AG20443 (cell line): ENCODE measurements around the gene MPI.
A peak's percentile ranks its signal among the peaks of the same experiment; 100 is the strongest.
"Not testable (repeated sequence)": the region's sequence is repeated elsewhere in the genome, so short reads cannot be mapped to it uniquely, and the experiment has no call there.

Experiments
- DNase-seq: peaks from one replicate; pipeline ENCODE4 v3.0.0; 2012; ENCODE audit warnings: low spot score, mixed read lengths

The MPI gene

DNA sequence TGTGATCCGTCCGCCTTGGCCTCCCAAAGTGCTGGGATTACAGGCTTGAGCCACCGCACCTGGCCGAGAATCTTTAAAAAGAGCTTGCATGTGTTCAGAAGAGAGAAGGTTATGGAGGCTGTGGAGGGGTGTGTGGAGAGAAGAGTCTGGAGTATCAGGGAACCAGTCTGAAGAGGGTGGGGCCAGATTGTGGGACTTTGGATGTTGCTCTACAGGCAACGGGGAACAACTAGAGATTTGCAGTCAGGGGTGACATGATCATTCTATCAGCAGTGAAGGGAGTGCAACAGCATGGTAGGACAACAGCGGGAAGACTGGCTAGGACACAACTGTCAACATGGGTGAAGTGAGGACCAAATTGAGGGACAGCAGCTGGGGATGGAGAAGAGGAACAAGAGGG, 25.5 kb upstream of the MPI start:
- DNase-seq = no peak

DNA sequence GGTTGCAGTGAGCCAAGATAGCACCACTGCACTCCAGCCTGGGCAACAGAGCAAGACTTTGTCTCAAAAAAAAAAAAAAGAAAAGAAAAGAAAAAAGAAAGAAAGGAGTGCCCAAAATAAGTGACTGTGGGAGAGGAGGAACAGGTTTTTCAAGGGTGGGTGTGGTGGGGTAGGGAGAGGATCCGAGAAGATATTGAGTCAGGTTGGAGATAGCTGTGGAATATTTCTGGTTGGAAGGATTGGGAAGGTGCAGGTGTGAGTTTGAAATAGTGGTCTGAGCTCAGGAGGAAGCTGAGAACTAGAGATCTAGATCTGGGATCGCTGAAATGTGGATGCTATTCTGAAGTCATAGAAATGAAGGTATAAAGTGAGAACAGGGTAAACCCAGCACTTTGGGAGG, 24.5 kb upstream of the MPI start:
- no peak for DNase-seq

DNA sequence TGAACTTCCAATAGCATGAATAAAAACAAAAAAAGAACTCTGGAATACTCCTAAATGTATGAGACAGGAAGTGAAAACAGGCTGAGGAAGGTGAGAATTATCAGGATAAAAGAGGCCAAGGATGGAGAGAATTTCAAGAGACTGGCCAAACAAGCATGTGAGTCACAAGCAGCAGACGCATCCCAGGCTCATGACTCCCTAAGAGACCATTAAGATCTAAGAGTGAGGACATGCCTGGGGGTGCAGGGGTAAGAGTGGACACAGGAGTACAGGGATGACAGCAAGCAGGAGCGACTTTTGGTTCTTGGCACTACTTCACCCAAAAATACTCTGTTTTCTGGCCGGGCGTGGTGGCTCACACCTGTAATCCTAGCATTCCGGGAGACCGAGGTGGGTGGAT, 23.8 kb upstream of the MPI start:
- peak; percentile 77 for DNase-seq

DNA sequence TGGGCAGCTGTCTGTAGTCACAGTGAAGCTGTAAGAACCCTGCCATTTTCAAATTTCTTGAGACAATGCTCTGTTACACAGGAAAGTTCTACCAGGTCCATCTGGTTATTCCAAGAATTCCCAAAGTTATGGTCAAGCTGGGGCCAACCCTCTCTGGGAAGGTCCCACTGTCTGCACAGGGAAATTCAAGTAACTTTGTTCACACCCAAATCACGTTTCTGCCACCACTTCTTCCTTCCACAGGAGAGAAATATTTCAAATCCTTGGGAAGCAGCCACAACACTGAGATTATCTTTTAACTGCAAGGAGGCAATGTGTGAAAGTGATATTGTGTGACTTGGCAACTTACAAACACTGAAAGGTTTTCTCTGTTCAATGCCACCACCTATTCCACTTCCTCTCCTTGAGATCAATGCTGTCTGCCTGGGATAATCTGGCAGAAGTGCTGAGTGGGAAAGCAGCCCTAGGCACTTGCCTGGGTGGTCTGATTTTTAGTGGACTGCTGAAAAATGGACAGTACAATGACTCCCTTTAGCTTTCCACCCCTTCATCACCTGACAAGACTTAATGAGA, 22.3 kb upstream of the MPI start:
- no peak for DNase-seq

DNA sequence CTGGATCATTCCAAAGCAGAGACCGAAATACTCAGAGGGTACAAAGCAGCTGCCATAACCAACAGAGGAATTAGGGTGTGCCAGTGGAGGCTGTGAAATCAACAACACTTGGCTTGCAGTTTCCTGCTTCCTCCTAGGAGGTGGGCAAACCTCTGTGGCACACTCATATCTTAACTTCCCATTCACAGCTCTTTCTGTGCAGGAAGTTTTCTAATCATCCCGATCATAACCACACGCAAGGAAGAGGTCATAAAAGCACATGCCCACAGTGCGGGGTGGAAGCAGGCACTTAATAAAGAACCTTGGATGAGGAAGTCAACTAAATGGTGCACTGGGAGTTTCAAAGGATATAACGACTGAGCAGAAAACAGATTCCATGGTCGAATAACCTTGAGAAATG, 21.8 kb upstream of the MPI start:
- DNase-seq = no peak

DNA sequence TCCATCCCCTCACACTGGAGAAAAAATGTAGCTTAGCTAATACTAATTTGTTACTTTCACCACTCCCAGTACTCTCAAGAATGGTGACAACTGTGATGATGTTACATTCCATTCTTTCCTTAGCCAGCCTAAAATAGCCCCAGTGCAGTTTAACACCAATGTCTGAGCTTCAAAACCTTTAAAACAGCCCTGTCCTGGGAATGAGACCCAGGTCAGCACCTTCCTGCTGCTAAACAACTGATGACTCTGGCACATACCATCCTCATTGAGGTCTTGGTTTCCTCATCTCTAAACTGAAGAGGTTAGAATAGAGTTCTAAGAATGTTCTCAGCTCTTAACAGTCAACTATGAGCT, 20.5 kb upstream of the MPI start:
- DNase-seq = no peak

DNA sequence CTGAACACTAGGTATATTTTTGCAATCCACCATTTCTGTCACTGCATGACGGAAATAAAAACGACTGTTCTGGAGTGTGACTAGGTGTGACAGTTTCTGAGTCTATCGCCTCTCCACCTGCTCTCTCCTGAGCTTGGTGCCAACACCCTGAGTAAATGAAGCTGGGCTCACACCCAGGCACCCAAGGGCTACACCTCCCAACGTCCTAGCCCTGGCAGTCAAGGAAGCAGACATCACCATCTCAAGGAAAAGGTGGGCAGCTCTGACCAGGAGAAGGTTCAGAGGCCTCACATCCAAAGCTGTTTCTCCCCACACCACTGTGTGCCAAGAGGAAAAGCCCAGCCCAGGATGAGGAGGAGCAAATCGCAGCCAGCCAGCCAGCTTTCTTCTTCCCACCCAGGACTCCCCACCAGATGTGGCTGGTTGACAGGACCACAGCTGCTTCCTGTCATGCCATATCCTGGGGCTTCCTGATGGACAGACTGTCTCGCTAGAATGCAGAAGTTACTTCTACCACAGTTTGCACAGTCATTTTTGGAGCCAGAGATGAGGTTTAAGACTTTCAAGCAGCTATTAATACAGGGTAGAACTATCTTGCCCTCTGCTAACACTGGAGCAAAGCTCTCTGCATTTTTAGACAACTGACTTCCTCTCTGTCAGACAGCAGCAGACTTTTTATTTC, 20.0 kb upstream of the MPI start:
- peak; percentile 44 for DNase-seq

- DNase-seq = no peak
Observed at GRCh38 chr15:74870436-74871215, 19.2 kb upstream of the MPI start.

- DNase-seq = no peak
Observed at GRCh38 chr15:74872702-74873035, 17.2 kb upstream of the MPI start.

- peak; percentile 99 for DNase-seq
Observed at GRCh38 chr15:74873036-74873755, 16.6 kb upstream of the MPI start, which contains the start of gene SCAMP2. TSS of gene SCAMP2 (minus strand) at chr15:74873365. CDS start at chr15:74873255, 110 bp downstream.

DNA sequence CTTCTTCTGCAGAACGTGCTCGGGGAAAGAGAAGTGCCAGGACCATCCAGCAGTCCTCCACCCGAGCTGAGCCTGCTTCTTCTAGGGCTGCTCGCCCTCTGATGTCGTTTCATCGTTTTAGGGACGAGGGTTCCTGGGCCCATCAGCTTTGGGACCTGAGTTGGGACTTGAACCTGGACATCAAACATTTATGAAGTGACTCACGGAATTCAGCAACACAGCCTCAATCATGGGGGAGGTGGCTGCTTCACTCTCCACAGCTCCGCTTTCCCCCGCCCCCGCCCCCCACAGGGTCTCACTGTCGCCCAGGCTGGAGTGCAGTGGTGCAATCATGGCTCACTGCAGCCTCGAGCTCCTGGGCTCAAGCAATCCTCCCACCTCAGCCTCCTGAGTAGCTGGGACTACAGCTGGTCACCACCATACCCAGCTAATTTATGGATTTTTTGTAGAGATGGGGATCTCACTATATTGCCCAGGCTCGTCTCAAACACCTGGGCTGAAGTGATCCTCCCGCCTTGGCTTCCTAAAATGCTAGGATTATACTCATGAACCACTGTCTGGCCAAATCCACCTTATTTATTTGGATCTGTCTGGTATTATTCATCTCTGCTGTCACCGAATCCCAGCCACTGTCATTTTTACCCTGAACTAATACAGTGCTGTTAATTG, 16.0 kb upstream of the MPI start:
- DNase-seq = peak; percentile 41

GRCh38 chr15:74878273-74878672, 11.6 kb upstream of the MPI start:
- DNase-seq = no peak

DNA sequence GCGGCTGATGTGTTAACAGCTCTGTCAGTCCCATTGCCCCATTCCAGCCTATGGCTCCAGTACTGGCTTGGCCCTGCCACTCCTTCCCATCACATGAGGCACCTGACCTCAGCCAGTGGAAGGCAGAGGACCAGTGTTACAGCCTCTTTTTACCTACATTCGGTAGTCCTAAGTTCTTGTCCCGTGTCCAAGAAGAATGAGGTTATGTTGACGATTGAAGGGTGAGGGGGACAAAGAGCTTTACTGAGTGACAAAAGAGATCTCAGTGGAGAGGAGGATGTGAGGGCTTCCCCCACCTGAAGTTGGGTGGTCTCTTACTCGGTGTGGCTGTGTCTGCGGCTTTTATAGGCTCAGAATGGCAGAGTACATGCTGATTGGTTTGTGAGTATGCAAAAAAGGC, 7.3 kb upstream of the MPI start:
- no peak for DNase-seq

- DNase-seq = peak; percentile 46
Observed at GRCh38 chr15:74884428-74885223, 5.2 kb upstream of the MPI start.

- no peak for DNase-seq
Observed at GRCh38 chr15:74885461-74885860, 4.4 kb upstream of the MPI start.

DNA sequence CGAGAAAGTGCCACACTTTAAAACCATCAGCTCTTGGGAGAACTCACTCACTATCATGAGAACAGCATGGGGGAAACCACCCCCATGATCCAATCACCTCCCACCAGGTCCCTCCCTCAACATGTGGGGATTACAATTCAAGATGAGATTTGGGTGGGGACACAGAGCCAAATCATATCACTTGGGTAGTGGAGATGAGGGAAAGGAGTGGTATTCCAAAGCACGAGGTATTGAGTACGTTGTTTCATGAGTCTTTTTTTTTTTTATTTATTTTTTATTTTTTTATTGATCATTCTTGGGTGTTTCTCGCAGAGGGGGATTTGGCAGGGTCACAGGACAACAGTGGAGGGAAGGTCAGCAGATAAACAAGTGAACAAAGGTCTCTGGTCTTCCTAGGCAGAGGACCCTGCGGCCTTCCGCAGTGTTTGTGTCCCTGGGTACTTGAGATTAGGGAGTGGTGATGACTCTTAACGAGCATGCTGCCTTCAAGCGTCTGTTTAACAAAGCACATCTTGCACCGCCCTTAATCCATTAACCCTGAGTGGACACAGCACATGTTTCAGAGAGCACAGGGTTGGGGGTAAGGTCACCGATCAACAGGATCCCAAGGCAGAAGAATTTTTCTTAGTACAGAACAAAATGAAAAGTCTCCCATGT, 2.2 kb upstream of the MPI start:
- DNase-seq = not testable (repeated sequence)

GRCh38 chr15:74888716-74889115, 1.1 kb upstream of the MPI start:
- no peak for DNase-seq

- DNase-seq = peak; percentile 66
Observed at GRCh38 chr15:74889390-74889882, 406 bp upstream of the MPI start.

DNA sequence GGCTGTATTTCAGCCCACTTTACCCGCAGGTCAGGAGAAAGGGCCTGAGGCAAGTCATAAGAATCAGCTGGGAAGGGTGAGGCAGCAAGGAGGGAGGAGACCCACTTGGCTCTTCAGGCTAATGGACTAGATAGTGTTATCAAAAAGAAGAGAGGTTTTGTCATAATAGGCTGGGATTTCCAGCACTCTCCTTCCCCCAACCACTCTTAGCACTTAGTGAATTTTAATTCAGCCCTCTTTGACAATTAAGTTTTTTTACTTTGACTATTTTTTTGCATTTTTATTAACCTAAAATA, 771 bp downstream of the MPI start:
- DNase-seq = no peak

DNA sequence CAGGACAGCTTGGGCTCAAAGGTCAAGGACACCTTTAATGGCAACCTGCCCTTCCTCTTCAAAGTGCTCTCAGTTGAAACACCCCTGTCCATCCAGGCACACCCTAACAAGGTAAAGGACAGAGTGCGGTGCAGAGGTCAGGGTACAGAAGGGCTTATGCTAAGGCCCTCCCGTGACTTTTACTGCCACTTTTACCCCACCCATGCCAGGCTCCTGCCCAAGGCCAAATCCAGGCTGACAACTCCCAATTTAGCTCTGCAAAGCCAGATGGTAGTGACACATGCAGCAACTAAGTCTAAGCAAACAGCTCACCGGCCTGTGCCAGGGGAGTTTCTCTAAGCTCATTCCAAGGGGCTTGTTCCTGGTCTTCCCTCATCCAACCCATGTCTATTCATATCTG, 1.6 kb downstream of the MPI start:
- no peak for DNase-seq

DNA sequence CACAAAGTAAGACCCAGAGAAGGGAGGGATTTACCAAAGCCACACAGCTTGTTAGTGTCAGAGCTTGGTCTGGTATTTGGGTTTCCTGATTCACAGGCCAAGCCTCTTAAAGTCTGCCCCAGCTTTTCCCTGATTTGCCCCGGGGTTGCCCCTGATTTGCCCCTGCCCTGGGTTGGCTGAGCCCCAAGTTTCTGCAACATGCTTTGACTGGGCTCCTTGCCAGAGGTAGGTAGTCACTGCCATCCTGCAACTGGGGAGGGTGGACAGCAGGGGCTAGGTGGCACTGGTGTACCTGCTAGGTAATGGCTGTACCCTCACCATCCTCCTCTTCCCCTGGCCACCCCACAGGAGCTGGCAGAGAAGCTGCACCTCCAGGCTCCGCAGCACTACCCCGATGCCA, 2.5 kb downstream of the MPI start:
- DNase-seq = no peak
